ENCODE results near the gene MTHFD1L. TPM values are rescaled to one million over a fixed set of nuclear protein-coding genes. Genes with fewer than 3 reads are reported as not detected.
"Not testable (repeated sequence)": the region's sequence is repeated elsewhere in the genome, so short reads cannot be mapped to it uniquely, and the experiment has no call there.

Gene MTHFD1L
- total RNA-seq, 1 experiment from 2014 or later = 47.8 TPM

DNA sequence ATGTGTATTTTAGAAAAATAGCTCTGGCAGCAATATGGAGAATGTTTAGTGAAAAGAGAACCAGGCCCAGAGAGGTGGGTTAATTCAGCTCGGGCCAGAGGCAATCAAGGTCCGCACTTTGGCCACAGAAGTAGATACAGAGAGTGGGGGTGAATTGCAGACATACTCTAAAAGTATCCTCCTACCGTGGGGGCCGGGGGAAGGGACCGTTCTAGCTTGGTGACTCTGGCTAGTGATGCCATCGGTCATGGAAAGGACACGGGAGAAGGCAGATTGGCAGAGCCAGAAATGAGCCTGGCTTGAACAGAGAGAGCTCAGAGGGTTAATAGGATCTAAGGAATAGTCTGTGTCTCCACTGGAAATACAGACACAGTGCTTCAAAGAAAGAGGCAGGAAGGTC, 173.1 kb downstream of the MTHFD1L start:
- Mint-ChIP-seq H3K27ac (ENCODE audit: unreplicated experiment) (peak overlapping the region; percentile 98), H3K9me3 (ENCODE audit: low read depth, unreplicated experiment) (no peaks in the 10 kb centered on the region), H3K4me1 (ENCODE audit: low read depth, unreplicated experiment) (peaks cover 64% of the 10 kb centered on the region), H3K27me3 (ENCODE audit: unreplicated experiment) (no peaks in the 10 kb centered on the region), H3K4me3 (ENCODE audit: low read depth, unreplicated experiment) (no peak overlapping the region), H3K36me3 (ENCODE audit: insufficient read depth, unreplicated experiment) (peaks cover 67% of the 10 kb centered on the region)
- intact Hi-C loops (cut with micrococcal nuclease; ENCODE audit: unreplicated experiment) = no loop called here
- no peak for DNase-seq
- TF ChIP-seq, protein P1, sequence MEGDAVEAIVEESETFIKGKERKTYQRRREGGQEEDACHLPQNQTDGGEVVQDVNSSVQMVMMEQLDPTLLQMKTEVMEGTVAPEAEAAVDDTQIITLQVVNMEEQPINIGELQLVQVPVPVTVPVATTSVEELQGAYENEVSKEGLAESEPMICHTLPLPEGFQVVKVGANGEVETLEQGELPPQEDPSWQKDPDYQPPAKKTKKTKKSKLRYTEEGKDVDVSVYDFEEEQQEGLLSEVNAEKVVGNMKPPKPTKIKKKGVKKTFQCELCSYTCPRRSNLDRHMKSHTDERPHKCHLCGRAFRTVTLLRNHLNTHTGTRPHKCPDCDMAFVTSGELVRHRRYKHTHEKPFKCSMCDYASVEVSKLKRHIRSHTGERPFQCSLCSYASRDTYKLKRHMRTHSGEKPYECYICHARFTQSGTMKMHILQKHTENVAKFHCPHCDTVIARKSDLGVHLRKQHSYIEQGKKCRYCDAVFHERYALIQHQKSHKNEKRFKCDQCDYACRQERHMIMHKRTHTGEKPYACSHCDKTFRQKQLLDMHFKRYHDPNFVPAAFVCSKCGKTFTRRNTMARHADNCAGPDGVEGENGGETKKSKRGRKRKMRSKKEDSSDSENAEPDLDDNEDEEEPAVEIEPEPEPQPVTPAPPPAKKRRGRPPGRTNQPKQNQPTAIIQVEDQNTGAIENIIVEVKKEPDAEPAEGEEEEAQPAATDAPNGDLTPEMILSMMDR (IDR thresholded peaks at IDR 0.05; ENCODE audit: unreplicated experiment) = no peak
- BruUV-seq (replicated peaks) = no TSS peak
- CTCF ChIA-PET = no interaction called here

DNA sequence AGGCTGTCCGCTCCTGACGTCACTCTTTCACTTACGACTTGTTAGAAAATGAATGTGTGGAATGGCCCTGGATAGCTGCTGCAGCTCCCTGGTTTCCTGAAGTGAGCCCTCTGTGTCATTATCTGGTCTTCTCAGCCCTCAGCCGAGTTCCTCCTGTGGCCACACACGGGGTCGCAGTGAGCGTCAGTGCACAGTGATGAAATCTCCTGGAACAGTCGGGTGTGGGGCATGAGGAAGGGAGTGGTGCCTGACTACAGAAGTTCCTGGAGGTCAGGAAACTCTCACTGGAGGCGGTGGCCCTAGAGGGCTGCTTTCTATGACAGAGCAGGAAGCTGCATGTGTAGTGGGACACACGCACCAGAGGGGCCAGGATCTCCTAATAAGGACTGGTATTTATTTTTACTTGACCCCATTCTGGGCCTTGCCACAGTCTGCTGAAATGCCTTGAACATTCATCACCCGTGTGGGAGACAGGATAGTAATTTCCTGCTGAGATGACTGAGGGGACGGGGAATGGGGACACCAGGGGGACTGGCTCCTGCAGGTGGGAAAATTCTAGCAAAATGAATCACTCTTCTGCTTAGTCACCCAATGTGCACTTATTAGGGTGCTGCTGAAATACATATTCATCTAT, 175.5 kb downstream of the MTHFD1L start:
- intact Hi-C loops (cut with micrococcal nuclease; ENCODE audit: unreplicated experiment) = loop anchor here (1.0 to 10.0 kb wide), 2 partner anchors 19 to 284 kb away; no protein-coding TSS in a partner anchor
- peaks cover 78% of the 10 kb centered on the region for H3K36me3 Mint-ChIP-seq (ENCODE audit: insufficient read depth, unreplicated experiment)
- CTCF ChIA-PET = interaction anchor here (0.7 to 1.8 kb wide), 3 partner anchors 23 to 283 kb away, joined by 3 to 4 read pairs (median 4); no protein-coding TSS in a partner anchor
- peak overlapping the region; percentile 32 for H3K4me3 Mint-ChIP-seq (ENCODE audit: low read depth, unreplicated experiment)
- not testable (repeated sequence) for H3K9me3 Mint-ChIP-seq (ENCODE audit: low read depth, unreplicated experiment); H3K27me3 Mint-ChIP-seq (ENCODE audit: unreplicated experiment); BruUV-seq (replicated peaks)
- DNase-seq = peak; percentile 78
- H3K4me1 Mint-ChIP-seq (ENCODE audit: low read depth, unreplicated experiment) = peaks cover 81% of the 10 kb centered on the region
- H3K27ac Mint-ChIP-seq (ENCODE audit: unreplicated experiment) = peak overlapping the region; percentile 97

DNA sequence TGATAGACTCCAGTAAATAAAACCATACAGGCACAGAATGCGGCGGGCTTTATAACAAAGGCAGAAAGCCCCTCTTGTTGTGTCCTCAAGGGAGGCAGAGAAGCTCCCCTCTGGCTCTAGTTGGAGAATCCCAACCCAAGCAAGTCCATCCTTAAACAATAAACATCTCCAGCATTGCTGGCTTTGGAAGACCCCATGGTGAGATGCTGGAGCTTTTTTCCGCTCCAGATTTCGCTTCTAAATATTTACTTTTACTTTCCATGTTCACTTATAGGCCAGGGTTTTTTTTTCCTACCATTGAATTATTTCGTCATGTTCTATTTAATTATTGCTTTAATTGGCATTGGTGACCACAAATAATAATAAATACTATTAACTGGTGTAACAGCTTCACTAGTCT, 176.2 kb downstream of the MTHFD1L start:
- peak overlapping the region; percentile 32 for H3K4me3 Mint-ChIP-seq (ENCODE audit: low read depth, unreplicated experiment)
- H3K4me1 Mint-ChIP-seq (ENCODE audit: low read depth, unreplicated experiment) = peaks cover 81% of the 10 kb centered on the region
- no peaks in the 10 kb centered on the region for H3K27me3 Mint-ChIP-seq (ENCODE audit: unreplicated experiment)
- CTCF ChIA-PET = interaction anchor here (1.8 kb wide), 1 partner anchor 27 kb away, joined by 4 read pairs; no protein-coding TSS in a partner anchor
- H3K36me3 Mint-ChIP-seq (ENCODE audit: insufficient read depth, unreplicated experiment) = peaks cover 72% of the 10 kb centered on the region
- H3K27ac Mint-ChIP-seq (ENCODE audit: unreplicated experiment) = peak overlapping the region; percentile 97
- DNase-seq = no peak
- TSS peak; percentile 18 for BruUV-seq (replicated peaks)
- H3K9me3 Mint-ChIP-seq (ENCODE audit: low read depth, unreplicated experiment) = no peaks in the 10 kb centered on the region
- TF ChIP-seq, protein P1 (IDR thresholded peaks at IDR 0.05; ENCODE audit: unreplicated experiment) = no peak
- intact Hi-C loops (cut with micrococcal nuclease; ENCODE audit: unreplicated experiment) = loop anchor here (1.0 to 10.0 kb wide), 2 partner anchors 19 to 283 kb away; no protein-coding TSS in a partner anchor

DNA sequence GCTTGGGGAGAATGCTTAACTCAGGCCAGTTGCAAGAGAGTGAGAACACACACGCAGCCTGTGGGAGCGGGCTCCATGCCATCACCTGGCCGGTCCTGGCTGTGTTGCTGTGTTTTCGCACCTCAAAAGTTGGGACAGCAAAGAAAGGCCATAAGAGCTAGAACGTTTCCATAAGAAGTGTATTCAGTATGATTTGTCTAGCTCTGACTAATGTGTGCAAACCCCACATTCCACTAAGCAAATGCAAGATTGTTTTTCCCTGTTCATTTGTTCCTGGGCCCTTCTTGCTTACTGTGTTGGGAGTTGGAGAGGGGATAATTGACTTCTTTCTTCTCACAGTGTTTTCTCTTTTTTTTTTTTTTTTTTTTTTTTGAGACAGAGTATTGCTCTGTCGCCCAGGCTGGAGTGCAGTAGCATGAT, 177.4 kb downstream of the MTHFD1L start:
- not testable (repeated sequence) for BruUV-seq (replicated peaks); H3K4me3 Mint-ChIP-seq (ENCODE audit: low read depth, unreplicated experiment); H3K27me3 Mint-ChIP-seq (ENCODE audit: unreplicated experiment); H3K9me3 Mint-ChIP-seq (ENCODE audit: low read depth, unreplicated experiment); DNase-seq
- peaks cover 71% of the 10 kb centered on the region for H3K4me1 Mint-ChIP-seq (ENCODE audit: low read depth, unreplicated experiment)
- peaks cover 60% of the 10 kb centered on the region for H3K36me3 Mint-ChIP-seq (ENCODE audit: insufficient read depth, unreplicated experiment)
- intact Hi-C loops (cut with micrococcal nuclease; ENCODE audit: unreplicated experiment) = loop anchor here (10.0 kb wide), 1 partner anchor 282 kb away; no protein-coding TSS in a partner anchor
- H3K27ac Mint-ChIP-seq (ENCODE audit: unreplicated experiment) = peak overlapping the region; percentile 97
- CTCF ChIA-PET = interaction anchor here (0.7 kb wide), 1 partner anchor 49 kb away, joined by 4 read pairs; no protein-coding TSS in a partner anchor

DNA sequence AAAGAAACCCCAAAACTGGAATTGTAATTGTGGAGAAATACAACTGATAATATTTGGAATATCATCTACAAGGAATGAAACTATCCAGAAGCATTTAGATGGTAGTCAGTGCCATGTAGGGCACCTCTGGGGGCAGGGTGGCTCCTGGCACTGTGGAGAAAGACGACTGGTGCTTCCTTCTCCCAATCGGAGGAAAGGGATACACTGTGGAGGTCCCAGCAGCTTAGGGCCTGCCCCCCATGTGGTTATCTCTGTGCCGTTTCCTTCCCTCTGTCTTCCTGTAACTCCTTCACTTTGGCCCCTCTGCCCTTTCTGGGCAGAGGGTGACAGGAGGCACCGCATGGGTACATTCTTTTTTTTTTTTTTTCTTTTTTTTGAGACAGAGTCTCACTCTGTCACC, 178.4 kb downstream of the MTHFD1L start:
- no peak overlapping the region for H3K4me3 Mint-ChIP-seq (ENCODE audit: low read depth, unreplicated experiment)
- H3K27ac Mint-ChIP-seq (ENCODE audit: unreplicated experiment) = peak overlapping the region; percentile 95
- intact Hi-C loops (cut with micrococcal nuclease; ENCODE audit: unreplicated experiment) = loop anchor here (10.0 kb wide), 1 partner anchor 281 kb away; no protein-coding TSS in a partner anchor
- no peak for DNase-seq
- no TSS peak for BruUV-seq (replicated peaks)
- H3K9me3 Mint-ChIP-seq (ENCODE audit: low read depth, unreplicated experiment) = no peaks in the 10 kb centered on the region
- peaks cover 61% of the 10 kb centered on the region for H3K4me1 Mint-ChIP-seq (ENCODE audit: low read depth, unreplicated experiment)
- TF ChIP-seq, protein P1 (IDR thresholded peaks at IDR 0.05; ENCODE audit: unreplicated experiment) = no peak
- no peaks in the 10 kb centered on the region for H3K27me3 Mint-ChIP-seq (ENCODE audit: unreplicated experiment)
- CTCF ChIA-PET = interaction anchor here (0.7 kb wide), 1 partner anchor 173 kb away, joined by 3 read pairs; no protein-coding TSS in a partner anchor
- peaks cover 51% of the 10 kb centered on the region for H3K36me3 Mint-ChIP-seq (ENCODE audit: insufficient read depth, unreplicated experiment)

Measured in Calu3 (cell line).